ENCODE measurements around the gene LSM10. TPM values are rescaled to one million over a fixed set of nuclear protein-coding genes. Genes with fewer than 3 reads are reported as not detected.

Gene LSM10
- total RNA-seq, 1 experiment from 2014 or later, result 42.2 TPM

GRCh38 chr1:36386265-36387140, 11.2 kb downstream of the LSM10 start:
- no peak overlapping the region for H4K91ac ChIP-seq (ENCODE audit: insufficient read length, low read depth, low read length)
- no peaks in the 10 kb centered on the region for H3K79me1 ChIP-seq (ENCODE audit: insufficient read depth, low read depth, low read length, poor library complexity, severe bottlenecking)
- peak overlapping the region; percentile 66 for H3K9ac ChIP-seq (ENCODE audit: extremely low read depth, insufficient read length, low read length)
- Mint-ChIP-seq H3K27me3 (ENCODE audit: low read depth) (no peaks in the 10 kb centered on the region), H3K36me3 (ENCODE audit: insufficient read depth in 1 of 3, low read depth in 3 of 3) (peaks cover 4 to 19% (median 12%) of the 10 kb centered on the region in 3 experiments; a peak in 6 of 7 replicates), H3K27ac (peak overlapping the region; percentile 99 to 100 (median 100)), H3K4me3 (peak overlapping the region; percentile 87 to 88), H3K9me3 (no peaks in the 10 kb centered on the region), H3K4me1 (peaks cover 28 to 30% of the 10 kb centered on the region in 2 experiments)
- H3K9me3 ChIP-seq (ENCODE audit: control insufficient read depth, low read depth, low read length), result no peaks in the 10 kb centered on the region
- H3K4me1 ChIP-seq (ENCODE audit: insufficient read depth, low read length), result peaks cover 5% of the 10 kb centered on the region; the same call in 1 of the 2 replicates
- no peak overlapping the region for H2BK20ac ChIP-seq (ENCODE audit: low read depth, low read length, poor library complexity, severe bottlenecking)
- H4K8ac ChIP-seq (replicated peaks; ENCODE audit: insufficient read length, low read depth, low read length), result peak overlapping the region; percentile 6
- H2AK5ac ChIP-seq (ENCODE audit: insufficient read length, low read length), result no peak overlapping the region
- H3T11ph ChIP-seq (ENCODE audit: low read length), result peak overlapping the region; percentile 56
- H2BK15ac ChIP-seq (ENCODE audit: low read depth, low read length), result no peak overlapping the region
- H3K4me2 ChIP-seq (ENCODE audit: insufficient read depth, insufficient read length, low read length), result peak overlapping the region; percentile 82
- WGBS (ENCODE audit: extremely low coverage, insufficient read length, low lambda C conversion rate), result no CpG with 5 or more reads among the region's 14 CpGs
- H4K20me1 ChIP-seq (ENCODE audit: control insufficient read depth, insufficient read depth, insufficient read length), result no peaks in the 10 kb centered on the region
- peak overlapping the region; percentile 69 for H4K5ac ChIP-seq (ENCODE audit: insufficient read length, low read depth, low read length)
- no peak overlapping the region; the same call in 1 of the 2 replicates for H3K4ac ChIP-seq (ENCODE audit: low read depth, low read length)
- H2AFZ ChIP-seq (ENCODE audit: low read length), result no peak overlapping the region
- peak overlapping the region; percentile 85 for H3K27ac ChIP-seq (ENCODE audit: insufficient read length, low read depth, low read length)
- peak overlapping the region; percentile 85; the same call in 1 of the 2 replicates for H3K14ac ChIP-seq (ENCODE audit: insufficient read depth, low read length)
- H2BK120ac ChIP-seq (ENCODE audit: low read depth, low read length, poor library complexity, severe bottlenecking), result peak overlapping the region; percentile 12
- peaks cover 11% of the 10 kb centered on the region for H3K23me2 ChIP-seq (ENCODE audit: insufficient read length, low read depth, low read length, poor library complexity, severe bottlenecking)
- H3K56ac ChIP-seq (ENCODE audit: insufficient read length, low read depth, low read length), result peak overlapping the region; percentile 5
- TF ChIP-seq CTCF (conservative IDR thresholded peaks at IDR 0.05), result no peak
- H3K18ac ChIP-seq (ENCODE audit: insufficient read length, low read depth, low read length), result peak overlapping the region; percentile 85
- peak overlapping the region; percentile 38 for H2BK5ac ChIP-seq (ENCODE audit: insufficient read length, low read length)
- peak; percentile 94 for DNase-seq
- peaks cover 9% of the 10 kb centered on the region; the same call in 1 of the 2 replicates for H3K79me2 ChIP-seq (ENCODE audit: insufficient read depth, low read length)
- no peak overlapping the region for H3K23ac ChIP-seq (ENCODE audit: insufficient read length, low read depth, low read length)
- H2BK12ac ChIP-seq (ENCODE audit: insufficient read length, low read depth, low read length), result peak overlapping the region; percentile 18
- no peaks in the 10 kb centered on the region for H3K27me3 ChIP-seq (ENCODE audit: insufficient read depth, low read length)
